Midbrain (tissue), 1 donor: ENCODE data around the gene TGM2.

Source experiments
- DNase-seq: peaks from one replicate; lab custom pipeline; 2025; lab: John Stamatoyannopoulos, UW

Gene TGM2

GRCh38 chr20:38092915-38093314 is 72.2 kb downstream of the TGM2 start:
- no peak for DNase-seq

GRCh38 chr20:38092260-38092857 is 72.7 kb downstream of the TGM2 start:
- no peak for DNase-seq

DNA sequence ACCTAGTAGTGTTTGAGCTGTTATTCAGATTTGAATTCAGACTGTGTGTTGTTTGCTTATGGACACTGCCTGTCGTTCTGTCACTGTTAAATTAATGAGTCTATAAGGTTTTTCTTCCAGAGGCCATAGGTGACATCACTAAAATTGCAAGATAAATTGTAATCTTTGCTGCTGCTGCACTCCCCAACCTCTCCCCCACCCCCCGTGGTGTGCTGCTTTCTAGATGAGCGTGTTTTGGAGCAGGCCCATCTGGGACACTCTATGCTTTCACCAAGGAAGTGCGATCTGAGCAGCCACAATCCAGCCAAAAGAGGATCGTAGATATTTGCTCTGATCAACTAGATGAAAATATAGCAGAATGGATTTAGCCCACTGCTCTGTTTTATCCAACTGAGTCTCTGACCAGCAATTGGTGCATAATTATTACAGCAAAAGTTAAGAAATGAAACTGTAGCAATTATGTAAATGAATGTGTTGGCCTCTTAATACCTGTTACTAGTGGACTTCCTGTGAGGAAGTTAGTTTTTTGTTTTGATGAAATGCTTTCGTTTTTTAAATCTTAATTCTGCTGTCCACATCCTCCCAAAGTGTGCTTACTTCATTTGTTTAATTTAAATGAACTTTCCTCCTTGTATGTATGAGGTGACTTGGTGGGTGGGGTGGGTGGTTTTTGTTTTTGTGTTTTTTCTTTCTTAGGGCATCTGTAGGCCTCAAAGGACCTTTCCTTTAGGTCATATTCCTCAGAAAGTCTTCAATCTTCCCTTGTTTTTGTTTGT is 73.4 kb downstream of the TGM2 start:
- DNase-seq, result no peak

- no peak for DNase-seq
Measured at GRCh38 chr20:38090061-38090460, 75.0 kb downstream of the TGM2 start.

DNA sequence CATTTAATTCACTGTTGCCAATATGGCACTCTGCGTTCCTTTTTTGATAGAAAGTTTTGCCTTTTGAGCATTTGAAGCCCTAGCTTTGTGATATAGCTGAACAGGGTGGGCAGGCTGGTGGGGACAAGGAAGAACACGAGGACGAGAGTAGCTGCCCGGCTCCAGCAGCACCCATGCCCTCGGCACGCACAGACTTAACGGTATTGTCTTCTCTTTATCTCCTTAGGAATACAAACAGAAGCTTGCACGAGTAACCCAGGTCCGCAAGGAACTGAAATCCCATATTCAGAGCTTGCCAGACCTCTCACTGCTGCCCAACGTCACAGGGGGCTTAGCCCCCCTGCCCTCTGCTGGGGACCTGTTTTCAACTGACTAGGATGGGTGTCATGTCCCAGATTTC is 75.6 kb downstream of the TGM2 start:
- DNase-seq, result no peak

DNA sequence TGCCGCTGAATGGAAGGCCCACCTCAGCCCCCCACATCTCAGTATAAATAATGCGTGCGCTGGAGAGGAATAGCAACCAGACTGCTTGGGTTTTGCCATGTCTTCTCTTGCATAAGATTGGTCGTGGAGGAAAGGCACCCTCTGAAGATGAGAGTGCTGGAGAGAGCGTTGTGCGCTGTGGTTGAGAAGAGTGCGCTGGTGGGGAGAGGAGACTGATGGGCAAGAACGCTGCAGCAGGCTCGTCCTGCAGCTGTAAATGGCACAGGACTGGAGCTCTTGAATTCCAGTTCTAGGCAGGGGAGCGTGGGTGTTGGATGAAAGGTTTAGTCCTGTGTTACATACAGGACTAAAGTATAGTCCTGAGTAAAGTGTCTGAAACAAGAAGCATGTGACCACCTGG is 80.0 kb downstream of the TGM2 start:
- DNase-seq, result no peak

GRCh38 chr20:38084425-38084951 is 80.6 kb downstream of the TGM2 start:
- no peak for DNase-seq

- DNase-seq, result no peak
Measured at GRCh38 chr20:38083338-38084048, 81.6 kb downstream of the TGM2 start.

- no peak for DNase-seq
Measured at GRCh38 chr20:38082894-38083293, 82.2 kb downstream of the TGM2 start.

DNA sequence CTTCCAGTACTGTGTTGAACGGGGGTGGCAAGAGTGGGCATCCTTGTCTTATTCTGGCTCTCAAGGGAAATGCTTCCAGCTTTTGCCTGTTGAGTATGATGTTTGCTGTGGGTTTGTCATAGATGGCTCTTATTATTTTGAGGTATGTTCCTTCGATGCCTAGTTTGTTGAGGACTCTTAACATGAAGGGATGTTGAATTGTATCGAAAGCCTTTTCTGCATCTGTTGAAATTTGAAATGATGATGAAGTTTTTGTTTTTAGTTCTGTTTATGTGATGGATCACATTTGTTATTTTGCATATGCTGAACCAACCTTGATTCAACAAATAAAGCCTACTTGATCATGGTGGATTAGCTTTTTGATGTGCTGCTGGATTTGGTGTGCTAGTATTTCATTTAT is 83.5 kb downstream of the TGM2 start:
- DNase-seq, result no peak

DNA sequence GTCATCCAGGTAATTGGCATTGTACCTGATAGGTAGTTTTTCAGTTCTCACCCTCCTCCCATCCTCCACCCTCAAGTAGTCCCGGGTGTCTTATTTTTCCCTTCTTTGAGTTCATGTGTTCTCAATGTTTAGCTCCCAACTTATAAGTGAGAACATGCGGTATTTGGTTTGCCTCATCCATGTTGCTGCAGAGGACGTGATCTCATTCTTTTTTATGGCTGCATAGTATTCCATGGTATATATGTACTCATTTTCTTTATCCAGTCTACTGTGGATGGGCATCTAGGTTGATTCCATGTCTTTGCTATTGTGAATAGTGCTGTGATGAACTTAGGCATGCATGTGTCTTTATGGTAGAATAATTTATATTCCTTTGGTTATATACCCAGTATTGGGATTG is 85.7 kb downstream of the TGM2 start:
- DNase-seq, result no peak

- DNase-seq, result no peak
Measured at GRCh38 chr20:38078084-38078483, 87.0 kb downstream of the TGM2 start.
